ENCODE results near the gene KRTAP10-10.

KRTAP10-10 gene

GRCh38 chr21:44686000-44686781, 49.0 kb downstream of the KRTAP10-10 start:
- DNase-seq, result no peak

DNA sequence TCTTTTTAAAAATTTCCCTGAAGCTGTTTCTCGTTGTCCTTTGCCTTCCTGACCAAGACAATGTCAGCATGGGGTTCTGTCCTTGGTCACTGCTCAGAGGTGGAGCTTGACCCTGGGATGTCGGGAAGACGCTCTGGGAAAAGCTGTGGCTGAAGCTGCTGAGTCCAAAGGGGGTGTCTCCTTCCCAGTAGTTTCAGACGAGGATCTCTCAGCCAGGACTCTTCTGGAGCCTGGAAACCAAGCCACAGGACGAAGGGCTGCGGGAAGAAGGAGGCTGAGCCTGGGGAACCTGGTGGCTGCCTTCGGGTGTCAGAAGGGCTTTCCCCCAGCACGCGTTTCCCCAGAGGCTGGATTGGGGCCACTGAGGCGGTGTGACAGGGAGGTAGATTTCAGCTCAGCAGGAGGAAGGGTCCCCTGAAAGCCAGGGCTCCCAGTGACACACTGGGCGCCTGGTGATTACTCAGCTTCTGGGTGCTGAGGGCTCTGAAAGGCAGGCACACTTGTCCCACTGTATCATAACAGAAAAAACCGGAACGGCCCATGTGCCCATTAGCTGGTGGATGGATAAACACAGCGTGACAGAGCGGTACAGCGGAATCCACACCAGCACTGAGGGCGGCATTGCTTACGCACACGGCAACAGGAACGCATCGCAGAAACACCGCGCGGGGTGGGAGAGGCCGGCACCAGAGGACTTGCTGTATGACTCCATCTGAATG, 49.8 kb downstream of the KRTAP10-10 start:
- no peak for DNase-seq

- DNase-seq, result no peak
Observed at GRCh38 chr21:44687671-44688070, 50.5 kb downstream of the KRTAP10-10 start.

Data from activated CD8-positive, alpha-beta memory T cell treated with anti-CD3 and anti-CD28 coated beads, Interleukin-2, amount 50 U/mL, for 48 hours (primary cell).